Erythroblast (primary cell): Measurements from ENCODE around the gene TMIGD1.

ENCODE experiments used
- GATA1 ChIP-seq: IDR thresholded peaks from 2 replicates; pipeline ENCODE4 v1.6.1; 2011; ENCODE audit warnings: low read depth, mild to moderate bottlenecking, control low read depth, low read length, moderate library complexity
- POLR2A ChIP-seq: IDR thresholded peaks from 2 replicates; pipeline ENCODE4 v1.6.1; 2011; ENCODE audit warnings: mild to moderate bottlenecking, low read length

- TF ChIP-seq POLR2A (no peak), GATA1 (no peak)
These were observed 33.0 kb downstream of the TMIGD1 start for GRCh38 chr17:30300818-30301217.
